K562 (cell line): ENCODE measurements around the gene TMED10. TPM values are rescaled to one million over a fixed set of nuclear protein-coding genes. Genes with fewer than 3 reads are reported as not detected.

Experiments used
- MGA ChIP-seq: fragments of 450-650 bp; IDR thresholded peaks from 2 replicates; pipeline ENCODE4 v1.6.1; 2016; ENCODE audit warnings: mild to moderate bottlenecking, moderate library complexity
- polyA plus RNA-seq, 8 experiments: library from polyadenylated mRNA; depleted of rRNA in 4 of 8; stranded (reverse) in 5 of 8; unstranded in 3 of 8; fragments of >200 nt; fragmentation: Nextera tagmentation in 2 of 8; fragmentation: Illumina TruSeq in 1 of 8; extraction: Ambion mirVana in 2 of 8; extraction: Trizol in 1 of 8; gene quantifications; 2 replicates each; pipeline versions ENCODE4 v1.2.1 to v1.2.3, GENCODE V29; 2011 to 2014; ENCODE audit warnings: inconsistent platforms in 1 of 8, missing spikeins in 1 of 8
- total RNA-seq, 7 experiments: library from RNA; depleted of rRNA in 6 of 7; stranded (reverse); fragments of >200 nt in 6 of 7; fragmentation: Illumina TruSeq in 2 of 7; extraction: Trizol in 2 of 7; gene quantifications; 2 replicates each; pipeline versions ENCODE4 v1.2.1 to v1.2.3, GENCODE V29; 2011 to 2021; ENCODE audit warnings: low replicate concordance in 1 of 7

TMED10 gene
- total and polyA plus RNA-seq, 9 of the 15 experiments (the other 6 are each of a cell fraction or from before 2014, with no cell fraction given), result 62.2 to 233 (median 124) TPM

GRCh38 chr14:75190023-75190422, 13.6 kb upstream of the TMED10 start (continued):
- TF ChIP-seq MGA, result no peak
